ENCODE measurements around the gene RNASE11. TPM values are rescaled to one million over a fixed set of nuclear protein-coding genes. Genes with fewer than 3 reads are reported as not detected.

The RNASE11 gene
- total RNA-seq, 1 experiment from 2014 or later, result not detected

GRCh38 chr14:20550926-20551325 is 36.9 kb downstream of the RNASE11 start:
- Histone ChIP-seq H4K5ac (ENCODE audit: insufficient read length, low read depth, low read length) (no peak overlapping the region), H3K23me2 (ENCODE audit: insufficient read length, low read depth, low read length, poor library complexity, severe bottlenecking) (no peaks in the 10 kb centered on the region), H3K27me3 (ENCODE audit: insufficient read depth, low read length) (no peaks in the 10 kb centered on the region), H2BK12ac (ENCODE audit: insufficient read length, low read depth, low read length) (no peak overlapping the region), H3K14ac (ENCODE audit: insufficient read depth, low read length) (no peak overlapping the region), H3K23ac (ENCODE audit: insufficient read length, low read depth, low read length) (no peak overlapping the region), H3K18ac (ENCODE audit: insufficient read length, low read depth, low read length) (no peak overlapping the region), H3K79me1 (ENCODE audit: insufficient read depth, low read depth, low read length, poor library complexity, severe bottlenecking) (no peaks in the 10 kb centered on the region), H3K4me1 (ENCODE audit: insufficient read depth, low read length) (no peaks in the 10 kb centered on the region; the same call in 1 of the 2 replicates), H3K56ac (ENCODE audit: insufficient read length, low read depth, low read length) (no peak overlapping the region), H4K20me1 (ENCODE audit: control insufficient read depth, insufficient read depth, insufficient read length) (no peaks in the 10 kb centered on the region), H3K4ac (ENCODE audit: low read depth, low read length) (no peak overlapping the region), H3K79me2 (ENCODE audit: insufficient read depth, low read length) (no peaks in the 10 kb centered on the region), H2BK20ac (ENCODE audit: low read depth, low read length, poor library complexity, severe bottlenecking) (no peak overlapping the region), H2BK120ac (ENCODE audit: low read depth, low read length, poor library complexity, severe bottlenecking) (no peak overlapping the region), H3K9ac (ENCODE audit: extremely low read depth, insufficient read length, low read length) (no peak overlapping the region), H3K4me2 (ENCODE audit: insufficient read depth, insufficient read length, low read length) (no peak overlapping the region), H4K91ac (ENCODE audit: insufficient read length, low read depth, low read length) (no peak overlapping the region), H2BK15ac (ENCODE audit: low read depth, low read length) (no peak overlapping the region), H2AFZ (ENCODE audit: low read length) (no peak overlapping the region), H3T11ph (ENCODE audit: low read length) (no peak overlapping the region), H3K9me3 (ENCODE audit: control insufficient read depth, low read depth, low read length) (no peaks in the 10 kb centered on the region), H2BK5ac (ENCODE audit: insufficient read length, low read length) (no peak overlapping the region), H2AK5ac (ENCODE audit: insufficient read length, low read length) (no peak overlapping the region), H3K27ac (ENCODE audit: insufficient read length, low read depth, low read length) (no peak overlapping the region), H4K8ac (replicated peaks; ENCODE audit: insufficient read length, low read depth, low read length) (no peak overlapping the region)
- TF ChIP-seq, protein P1, sequence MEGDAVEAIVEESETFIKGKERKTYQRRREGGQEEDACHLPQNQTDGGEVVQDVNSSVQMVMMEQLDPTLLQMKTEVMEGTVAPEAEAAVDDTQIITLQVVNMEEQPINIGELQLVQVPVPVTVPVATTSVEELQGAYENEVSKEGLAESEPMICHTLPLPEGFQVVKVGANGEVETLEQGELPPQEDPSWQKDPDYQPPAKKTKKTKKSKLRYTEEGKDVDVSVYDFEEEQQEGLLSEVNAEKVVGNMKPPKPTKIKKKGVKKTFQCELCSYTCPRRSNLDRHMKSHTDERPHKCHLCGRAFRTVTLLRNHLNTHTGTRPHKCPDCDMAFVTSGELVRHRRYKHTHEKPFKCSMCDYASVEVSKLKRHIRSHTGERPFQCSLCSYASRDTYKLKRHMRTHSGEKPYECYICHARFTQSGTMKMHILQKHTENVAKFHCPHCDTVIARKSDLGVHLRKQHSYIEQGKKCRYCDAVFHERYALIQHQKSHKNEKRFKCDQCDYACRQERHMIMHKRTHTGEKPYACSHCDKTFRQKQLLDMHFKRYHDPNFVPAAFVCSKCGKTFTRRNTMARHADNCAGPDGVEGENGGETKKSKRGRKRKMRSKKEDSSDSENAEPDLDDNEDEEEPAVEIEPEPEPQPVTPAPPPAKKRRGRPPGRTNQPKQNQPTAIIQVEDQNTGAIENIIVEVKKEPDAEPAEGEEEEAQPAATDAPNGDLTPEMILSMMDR (conservative IDR thresholded peaks at IDR 0.05), result no peak
- no CpG with 5 or more reads among the region's 2 CpGs for WGBS (ENCODE audit: extremely low coverage, insufficient read length, low lambda C conversion rate)
- Mint-ChIP-seq H3K4me3 (no peak overlapping the region), H3K27me3 (ENCODE audit: low read depth) (no peaks in the 10 kb centered on the region), H3K9me3 (no peaks in the 10 kb centered on the region), H3K27ac (no peak overlapping the region), H3K4me1 (peaks cover 6 to 8% of the 10 kb centered on the region in 2 experiments; a peak in 3 of 4 replicates), H3K36me3 (ENCODE audit: insufficient read depth in 1 of 3, low read depth in 3 of 3) (no peaks in the 10 kb centered on the region)
- no peak for DNase-seq
